Naive thymus-derived CD4-positive, alpha-beta T cell (primary cell): Measurements from ENCODE around the gene SLC23A1. TPM values are rescaled to one million over a fixed set of nuclear protein-coding genes. Genes with fewer than 3 reads are reported as not detected.

Experiments
- ATAC-seq: fragments of 150-1000 bp; cut with Tn5 transposase; 2 replicates; pipeline ENCODE4 v1.10.0; 2021; ENCODE audit warnings: mild to moderate bottlenecking, moderate library complexity
- CTCF ChIA-PET: fragments of 350-600 bp; sonication (Branson Sonifier 250); formaldehyde crosslinking; loops from one replicate; lab custom pipeline; 2021; ENCODE audit warnings: antibody characterized with exemption; lab: Charles Lee
- POLR2A ChIA-PET: fragments of 350-600 bp; sonication (Branson Sonifier 250); formaldehyde crosslinking; loops from one replicate; lab custom pipeline; 2021; ENCODE audit warnings: antibody characterized with exemption, inconsistent platforms; lab: Charles Lee
- DNase-seq, 9 donors: peaks; one replicate each; pipeline versions ENCODE4 v3.0.0 to v3.0.0-alpha.2; 2020 to 2022; ENCODE audit warnings: mixed read lengths in 1 of 9
- H3K27ac ChIP-seq: one replicate; pipeline ENCODE4 v1.7.0; 2013; ENCODE audit warnings: mild to moderate bottlenecking, low read depth, low read length, moderate library complexity
- H3K27me3 ChIP-seq, 2 donors: one replicate each; pipeline ENCODE4 v1.7.0; 2013; ENCODE audit warnings: low read length in 2 of 2, mild to moderate bottlenecking in 2 of 2, moderate library complexity in 2 of 2; ENCODE audit not compliant: control insufficient read depth in 2 of 2, insufficient read depth in 2 of 2
- H3K36me3 ChIP-seq, 3 experiments: 1 replicate in 2 of 3; 2 replicates in 1 of 3; pipeline ENCODE4 v1.7.0; 2013; ENCODE audit warnings: low read length in 3 of 3, mild to moderate bottlenecking in 3 of 3, moderate library complexity in 1 of 3; ENCODE audit not compliant: insufficient read depth in 3 of 3, control insufficient read depth in 2 of 3
- H3K4me1 ChIP-seq, 2 donors: one replicate each; pipeline ENCODE4 v1.7.0; 2013; ENCODE audit warnings: low read length in 2 of 2, mild to moderate bottlenecking in 2 of 2, moderate library complexity in 1 of 2; ENCODE audit not compliant: control insufficient read depth in 2 of 2, insufficient read depth in 2 of 2
- H3K4me3 ChIP-seq: 2 replicates; pipeline ENCODE4 v1.7.0; 2013; ENCODE audit warnings: mild to moderate bottlenecking, low read length
- H3K9me3 ChIP-seq, 3 experiments: 1 replicate in 2 of 3; 2 replicates in 1 of 3; pipeline ENCODE4 v1.7.0; 2013; ENCODE audit warnings: low read length in 3 of 3; ENCODE audit not compliant: control insufficient read depth in 2 of 3
- H3K27ac Mint-ChIP-seq, 9 donors: one replicate each; pipeline ENCODE4 v1.8.0; 2020 to 2022; ENCODE audit warnings: mixed read lengths in 9 of 9, mild to moderate bottlenecking in 8 of 9, moderate library complexity in 5 of 9, inconsistent platforms in 2 of 9
- H3K27me3 Mint-ChIP-seq, 5 donors: one replicate each; pipeline ENCODE4 v1.8.0; 2021 to 2022; ENCODE audit warnings: mixed read lengths in 5 of 5, mild to moderate bottlenecking in 1 of 5
- H3K36me3 Mint-ChIP-seq, 5 donors: one replicate each; pipeline ENCODE4 v1.8.0; 2020 to 2022; ENCODE audit warnings: mixed read lengths in 5 of 5, mild to moderate bottlenecking in 3 of 5, inconsistent platforms in 1 of 5
- H3K4me1 Mint-ChIP-seq, 7 donors: one replicate each; pipeline ENCODE4 v1.8.0; 2020 to 2022; ENCODE audit warnings: mixed read lengths in 7 of 7, mild to moderate bottlenecking in 3 of 7, inconsistent platforms in 1 of 7
- H3K4me3 Mint-ChIP-seq, 10 donors: one replicate each; pipeline ENCODE4 v1.8.0; 2020 to 2022; ENCODE audit warnings: mild to moderate bottlenecking in 10 of 10, mixed read lengths in 10 of 10, moderate library complexity in 6 of 10, inconsistent platforms in 2 of 10
- H3K9me3 Mint-ChIP-seq, 11 donors: one replicate each; pipeline ENCODE4 v1.8.0; 2020 to 2022; ENCODE audit warnings: mixed read lengths in 11 of 11, mild to moderate bottlenecking in 4 of 11, inconsistent platforms in 1 of 11, moderate library complexity in 1 of 11
- intact Hi-C, 2 donors: fragments of 100-400 bp; cut with micrococcal nuclease; formaldehyde crosslinking; loops; one replicate each; pipeline ENCODE4 v1.15.1; 2023
- polyA plus RNA-seq, 2 donors: library from polyadenylated mRNA; unstranded; fragments of 300-500 nt; fragmentation: Illumina TruSeq; gene quantifications; one replicate each; pipeline ENCODE4 v1.2.3, GENCODE V29; 2021
- total RNA-seq, 6 experiments: library from RNA in 5 of 6; stranded (reverse) in 5 of 6; gene quantifications; 1 replicate in 5 of 6; 2 replicates in 1 of 6; pipeline ENCODE4 v1.2.3 and lab custom pipeline; 2021 to 2026

SLC23A1 gene
- total and polyA plus RNA-seq, 7 experiments from 2014 or later = 4.7 TPM; not detected in 6

- Mint-ChIP-seq H3K4me1 (peaks cover 34 to 63% (median 53%) of the 10 kb centered on the region in 7 donors), H3K27ac (peak overlapping the region; percentile 96 to 100 (median 99)), H3K9me3 (peaks cover 0 to 11% (median 0%) of the 10 kb centered on the region in 11 donors), H3K27me3 (peaks cover 0 to 5% (median 0%) of the 10 kb centered on the region in 5 donors), H3K4me3 (peak overlapping the region; percentile 95 to 100 (median 98)), H3K36me3 (peaks cover 0 to 21% (median 14%) of the 10 kb centered on the region in 5 donors)
- Histone ChIP-seq H3K27ac (peak overlapping the region; percentile 98), H3K27me3 (no peaks in the 10 kb centered on the region), H3K4me1 (peaks cover 28 to 30% of the 10 kb centered on the region in 2 donors), H3K4me3 (peak overlapping the region; percentile 96), H3K9me3 (no peaks in the 10 kb centered on the region), H3K36me3 (peaks cover 0 to 5% (median 0%) of the 10 kb centered on the region in 3 experiments)
- DNase-seq (no peak), ATAC-seq (peak; percentile 31)
- intact Hi-C loops = loop anchor here (1.0 to 10.0 kb wide), 21 partner anchors 14 to 1308 kb away; partner anchors contain the start of genes ANKHD1 (in 2 of the 2), ETF1 (in 2 of the 2), MATR3 (in 2 of the 2) and SPATA24 (in 2 of the 2)
- ChIA-PET POLR2A (interaction anchor here (1.0 to 3.6 kb wide), 23 partner anchors 9 to 1003 kb away, joined by 3 to 61 read pairs (median 7); partner anchors contain the start of genes DNAJC18, FAM53C, HSPA9 and MATR3), CTCF (interaction anchor here (0.6 to 1.3 kb wide), 3 partner anchors 62 to 222 kb away, joined by 3 to 5 read pairs (median 3); partner anchors contain the start of gene SPATA24)
Measured at GRCh38 chr5:139341187-139341688, 41.9 kb downstream of the SLC23A1 start.

DNA sequence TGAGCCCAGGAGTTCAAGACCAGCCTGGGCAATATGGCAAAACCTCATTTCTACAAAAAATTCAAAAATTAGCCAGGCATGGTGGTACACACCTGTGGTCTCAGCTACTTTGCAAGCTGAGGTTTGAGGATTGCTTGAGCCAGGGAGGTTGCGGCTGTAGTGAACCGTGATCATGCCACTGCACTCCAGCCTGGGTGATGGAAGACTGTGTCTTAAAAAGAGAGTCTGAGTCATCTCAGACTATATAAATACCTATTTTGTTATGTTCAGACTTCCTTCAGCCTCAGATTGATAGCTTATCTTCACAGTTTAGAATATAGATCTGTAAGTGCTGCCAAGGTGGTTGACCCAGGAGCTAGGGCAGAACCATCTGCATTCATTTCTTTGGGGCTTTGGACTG lies 43.0 kb downstream of the SLC23A1 start:
- H3K4me3 Mint-ChIP-seq = peak overlapping the region in 1 of 10 donors; percentile 29
- H3K27me3 Mint-ChIP-seq = peaks cover 0 to 5% (median 0%) of the 10 kb centered on the region in 5 donors
- POLR2A ChIA-PET = interaction anchor here (0.9 to 3.6 kb wide), 5 partner anchors 9 to 67 kb away, joined by 4 to 61 read pairs (median 13); partner anchors contain the start of gene MATR3

DNA sequence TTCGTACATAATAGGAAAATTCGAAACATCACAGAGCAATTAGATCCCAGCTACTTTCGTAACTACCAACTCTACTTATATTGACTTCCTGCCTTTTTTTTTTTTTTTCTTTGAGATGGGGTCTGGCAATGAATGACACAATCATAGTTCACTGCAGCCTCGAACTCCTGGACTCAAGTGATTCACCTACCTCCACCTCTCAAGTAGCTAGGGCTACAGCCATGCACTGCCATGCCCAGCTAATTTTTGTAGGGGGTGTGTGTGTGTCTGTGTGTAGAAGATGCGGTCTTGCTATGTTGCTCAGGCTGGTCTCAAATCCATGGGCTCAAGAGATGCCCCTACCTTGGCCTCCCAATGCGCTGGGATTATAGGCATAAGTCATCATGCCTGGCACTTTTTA lies 47.3 kb downstream of the SLC23A1 start:
- DNase-seq (peak in 1 of 9 donors; percentile 12), ATAC-seq (peak; percentile 25)
- H3K4me3 ChIP-seq = no peak overlapping the region
- Mint-ChIP-seq H3K4me3 (peak overlapping the region in 1 of 10 donors; percentile 37), H3K4me1 (peaks cover 1 to 21% (median 16%) of the 10 kb centered on the region in 7 donors), H3K36me3 (peaks cover 0 to 8% (median 5%) of the 10 kb centered on the region in 5 donors), H3K27me3 (no peaks in the 10 kb centered on the region), H3K9me3 (peaks cover 0 to 3% (median 0%) of the 10 kb centered on the region in 11 donors), H3K27ac (peak overlapping the region in 8 of 9 donors; percentile 3 to 90 (median 66))
- no peaks in the 10 kb centered on the region for H3K27me3 ChIP-seq
- intact Hi-C loops = no loop called here
- ChIA-PET POLR2A (interaction anchor here (1.5 kb wide), 1 partner anchor 42 kb away, joined by 12 read pairs; the partner anchor contains the start of gene MATR3), CTCF (no interaction called here)
- H3K9me3 ChIP-seq = no peaks in the 10 kb centered on the region
- H3K4me1 ChIP-seq = peaks cover 0 to 3% of the 10 kb centered on the region in 2 donors
- H3K36me3 ChIP-seq = peaks cover 0 to 7% (median 0%) of the 10 kb centered on the region in 3 experiments
- H3K27ac ChIP-seq = no peak overlapping the region

More for the DNA sequence above, 43.0 kb downstream of the SLC23A1 start:
- Mint-ChIP-seq H3K27ac (no peak overlapping the region), H3K9me3 (peaks cover 0 to 11% (median 0%) of the 10 kb centered on the region in 11 donors), H3K36me3 (peaks cover 0 to 16% (median 9%) of the 10 kb centered on the region in 5 donors), H3K4me1 (peaks cover 30 to 61% (median 49%) of the 10 kb centered on the region in 7 donors)
- ATAC-seq (no peak), DNase-seq (no peak)
- intact Hi-C loops = loop anchor here (2.0 to 10.0 kb wide), 11 partner anchors 13 to 1307 kb away; partner anchors contain the start of genes ANKHD1 (in 2 of the 2), CDC25C (in 1 of the 2), CYSTM1 (in 1 of the 2) and FAM13B (in 1 of the 2)
- no peak overlapping the region for H3K4me3 ChIP-seq
- H3K36me3 ChIP-seq = peaks cover 0 to 5% (median 0%) of the 10 kb centered on the region in 3 experiments
- no peaks in the 10 kb centered on the region for H3K27me3 ChIP-seq
- H3K4me1 ChIP-seq = peaks cover 26% of the 10 kb centered on the region in 2 donors
- H3K27ac ChIP-seq = no peak overlapping the region
- no peaks in the 10 kb centered on the region for H3K9me3 ChIP-seq
- CTCF ChIA-PET = interaction anchor here (0.5 to 0.6 kb wide), 2 partner anchors 64 to 98 kb away, joined by 3 to 4 read pairs; no protein-coding TSS in a partner anchor

Other genes with a start within 250 kb of the SLC23A1 start
- gene SIL1, start 184.9 kb downstream of the SLC23A1 start, total RNA-seq = 10 to 100 TPM; 11.9 to 27.1 (median 22.8) TPM
- gene SIL1, start 184.9 kb downstream of the SLC23A1 start, polyA plus RNA-seq = 10 to 100 TPM; 10.6 to 15.6 TPM
- gene MATR3, start 89.6 kb downstream of the SLC23A1 start, total RNA-seq = 100 to 1,000 TPM; 219 to 333 (median 274) TPM
- 100 to 1,000 TPM; 313 to 379 TPM for gene MATR3, start 89.6 kb downstream of the SLC23A1 start, polyA plus RNA-seq
- gene PAIP2, start 41.4 kb downstream of the SLC23A1 start, total RNA-seq = 100 to 1,000 TPM in 3 of 5 experiments, 10 to 100 TPM in 2; 88.8 to 121 (median 106) TPM
- gene PAIP2, start 41.4 kb downstream of the SLC23A1 start, polyA plus RNA-seq = 100 to 1,000 TPM; 374 to 417 TPM
- gene MZB1, start 6.6 kb upstream of the SLC23A1 start, total RNA-seq = 10 to 100 TPM in 3 of 5 experiments, under 1 TPM in 2; 0.60 to 70.6 (median 12.8) TPM
- gene MZB1, start 6.6 kb upstream of the SLC23A1 start, polyA plus RNA-seq = under 1 TPM; 0.25 to 0.80 TPM
- gene PROB1, start 11.8 kb upstream of the SLC23A1 start, total RNA-seq = 1 to 10 TPM in 2 of 5 experiments, under 1 TPM in 3; 0.58 to 4.9 (median 0.97) TPM
- gene PROB1, start 11.8 kb upstream of the SLC23A1 start, polyA plus RNA-seq = under 1 TPM in 1 of 2 donors, not detected in 1; 0.26 TPM
- gene SPATA24, start 20.8 kb upstream of the SLC23A1 start, total RNA-seq = 1 to 10 TPM; 4.4 to 7.6 (median 5.8) TPM
- 1 to 10 TPM; 4.6 to 6.6 TPM for gene SPATA24, start 20.8 kb upstream of the SLC23A1 start, polyA plus RNA-seq
- gene DNAJC18, start 56.2 kb upstream of the SLC23A1 start, total RNA-seq = 1 to 10 TPM; 2.2 to 9.7 (median 4.9) TPM
- 1 to 10 TPM; 3.8 to 6.8 TPM for gene DNAJC18, start 56.2 kb upstream of the SLC23A1 start, polyA plus RNA-seq
- gene ECSCR, start 79.4 kb upstream of the SLC23A1 start, total RNA-seq = under 1 TPM in 3 of 5 experiments, not detected in 2; 0.37 to 0.73 (median 0.38) TPM
- gene ECSCR, start 79.4 kb upstream of the SLC23A1 start, polyA plus RNA-seq = under 1 TPM in 1 of 2 donors, not detected in 1; 0.19 TPM
- under 1 TPM in 3 of 5 experiments, not detected in 2; 0.14 to 0.99 (median 0.27) TPM for gene SMIM33, start 87.7 kb upstream of the SLC23A1 start, total RNA-seq
- gene SMIM33, start 87.7 kb upstream of the SLC23A1 start, polyA plus RNA-seq = under 1 TPM; 0.09 to 0.64 TPM
- gene STING1, start 99.5 kb upstream of the SLC23A1 start, total RNA-seq = 100 to 1,000 TPM; 124 to 213 (median 130) TPM
- 100 to 1,000 TPM in 1 of 2 donors, 10 to 100 TPM in 1; 84.6 to 150 TPM for gene STING1, start 99.5 kb upstream of the SLC23A1 start, polyA plus RNA-seq
- gene UBE2D2, start 178.0 kb upstream of the SLC23A1 start, total RNA-seq = 100 to 1,000 TPM; 145 to 214 (median 184) TPM
- 100 to 1,000 TPM; 320 to 343 TPM for gene UBE2D2, start 178.0 kb upstream of the SLC23A1 start, polyA plus RNA-seq